HG02840 (cell line): ENCODE measurements around the gene POLN.
"Not testable (repeated sequence)": the region's sequence is repeated elsewhere in the genome, so short reads cannot be mapped to it uniquely, and the experiment has no call there.

Experiments
- ATAC-seq: cut with Tn5 transposase; IDR thresholded peaks from one replicate; pipeline ENCODE4 v1.9.1; 2021; ENCODE audit warnings: mild to moderate bottlenecking, moderate library complexity, moderate number of reproducible peaks; ENCODE audit not compliant: unreplicated experiment, low FRiP score

Gene POLN

GRCh38 chr4:2231082-2231481 is 10.8 kb downstream of the POLN start:
- no peak for ATAC-seq

GRCh38 chr4:2226261-2226660 is 15.7 kb downstream of the POLN start:
- ATAC-seq: no peak

- no peak for ATAC-seq
These were observed 19.1 kb downstream of the POLN start for GRCh38 chr4:2222838-2223237.

GRCh38 chr4:2221378-2221777 is 20.5 kb downstream of the POLN start:
- not testable (repeated sequence) for ATAC-seq

- no peak for ATAC-seq
These were observed 21.8 kb downstream of the POLN start for GRCh38 chr4:2220016-2220630.

- ATAC-seq: no peak
These were observed 22.6 kb downstream of the POLN start for GRCh38 chr4:2219233-2219760.

GRCh38 chr4:2218436-2218835 is 23.5 kb downstream of the POLN start:
- ATAC-seq: no peak

- no peak for ATAC-seq
These were observed 24.2 kb downstream of the POLN start for GRCh38 chr4:2217726-2218125.

GRCh38 chr4:2212831-2213230 is 29.1 kb downstream of the POLN start:
- no peak for ATAC-seq

GRCh38 chr4:2202789-2203188 is 39.1 kb downstream of the POLN start:
- ATAC-seq: not testable (repeated sequence)

GRCh38 chr4:2194496-2194895 is 47.4 kb downstream of the POLN start:
- no peak for ATAC-seq

GRCh38 chr4:2193326-2193725 is 48.6 kb downstream of the POLN start:
- ATAC-seq: no peak

- no peak for ATAC-seq
These were observed 55.1 kb downstream of the POLN start for GRCh38 chr4:2186865-2187172.

GRCh38 chr4:2186133-2186864 is 55.6 kb downstream of the POLN start:
- no peak for ATAC-seq

GRCh38 chr4:2183394-2183793 is 58.5 kb downstream of the POLN start:
- no peak for ATAC-seq

GRCh38 chr4:2182994-2183393 is 58.9 kb downstream of the POLN start:
- no peak for ATAC-seq

GRCh38 chr4:2180410-2180809 is 61.5 kb downstream of the POLN start:
- no peak for ATAC-seq

- ATAC-seq: no peak
These were observed 62.2 kb downstream of the POLN start for GRCh38 chr4:2179717-2180116.

GRCh38 chr4:2178986-2179385 is 62.9 kb downstream of the POLN start:
- ATAC-seq: no peak

GRCh38 chr4:2177443-2178093 is 64.4 kb downstream of the POLN start:
- ATAC-seq: no peak

GRCh38 chr4:2175990-2176698 is 65.8 kb downstream of the POLN start:
- no peak for ATAC-seq
